RWPE1 (cell line): ENCODE measurements around the gene TMEM125.

Experiments used
- CTCF ChIA-PET: fragments of 350-600 bp; sonication (Branson Sonifier 250); formaldehyde crosslinking; extraction: SDS; loops from one replicate; lab custom pipeline; 2021; lab: Yijun Ruan, JAX
- POLR2A ChIA-PET: fragments of 400-600 bp; formaldehyde crosslinking; extraction: SDS; loops from one replicate; lab custom pipeline; 2020; ENCODE audit warnings: antibody characterized with exemption; ENCODE audit not compliant: low non-redundant PET; lab: Yijun Ruan, JAX
- DNase-seq: peaks from one replicate; pipeline ENCODE4 v3.0.0; 2012; ENCODE audit warnings: low spot score
- H3K27ac ChIP-seq: fragments of 450-650 bp; 2 replicates; pipeline ENCODE4 v1.5.1; 2017
- TF ChIP-seq, protein P1 (sequence below): fragments of 450-650 bp; conservative IDR thresholded peaks from 2 replicates; pipeline ENCODE4 v1.5.1; 2017; ENCODE audit warnings: low read depth, mild to moderate bottlenecking

Gene TMEM125

DNA sequence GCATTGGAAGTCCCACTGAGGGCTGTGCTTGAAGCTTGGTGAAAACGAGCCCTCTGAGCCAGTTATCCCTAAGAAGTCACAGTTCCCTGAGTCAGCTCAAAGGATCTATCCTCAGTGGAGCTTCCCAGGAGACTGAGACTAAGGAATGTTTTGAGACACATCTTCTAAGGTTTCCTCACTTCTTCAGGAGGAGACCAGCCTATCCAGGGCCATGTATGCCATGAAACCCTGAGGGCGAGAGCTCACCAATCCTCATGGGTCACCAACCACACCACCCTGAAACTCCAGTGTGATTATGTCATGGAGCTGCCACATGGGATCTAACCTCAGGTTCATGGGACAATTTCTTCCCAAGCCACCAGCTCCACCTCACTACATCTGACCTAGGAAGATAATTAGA lies 23.4 kb downstream of the TMEM125 start:
- ChIA-PET CTCF (interaction anchor here (3.3 kb wide), 1 partner anchor 8 kb away, joined by 15 read pairs; the partner anchor contains the start of gene C1orf210), POLR2A (no interaction called here)
- no peak for DNase-seq
- no peak overlapping the region for H3K27ac ChIP-seq
- TF ChIP-seq, protein P1, sequence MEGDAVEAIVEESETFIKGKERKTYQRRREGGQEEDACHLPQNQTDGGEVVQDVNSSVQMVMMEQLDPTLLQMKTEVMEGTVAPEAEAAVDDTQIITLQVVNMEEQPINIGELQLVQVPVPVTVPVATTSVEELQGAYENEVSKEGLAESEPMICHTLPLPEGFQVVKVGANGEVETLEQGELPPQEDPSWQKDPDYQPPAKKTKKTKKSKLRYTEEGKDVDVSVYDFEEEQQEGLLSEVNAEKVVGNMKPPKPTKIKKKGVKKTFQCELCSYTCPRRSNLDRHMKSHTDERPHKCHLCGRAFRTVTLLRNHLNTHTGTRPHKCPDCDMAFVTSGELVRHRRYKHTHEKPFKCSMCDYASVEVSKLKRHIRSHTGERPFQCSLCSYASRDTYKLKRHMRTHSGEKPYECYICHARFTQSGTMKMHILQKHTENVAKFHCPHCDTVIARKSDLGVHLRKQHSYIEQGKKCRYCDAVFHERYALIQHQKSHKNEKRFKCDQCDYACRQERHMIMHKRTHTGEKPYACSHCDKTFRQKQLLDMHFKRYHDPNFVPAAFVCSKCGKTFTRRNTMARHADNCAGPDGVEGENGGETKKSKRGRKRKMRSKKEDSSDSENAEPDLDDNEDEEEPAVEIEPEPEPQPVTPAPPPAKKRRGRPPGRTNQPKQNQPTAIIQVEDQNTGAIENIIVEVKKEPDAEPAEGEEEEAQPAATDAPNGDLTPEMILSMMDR: no peak

DNA sequence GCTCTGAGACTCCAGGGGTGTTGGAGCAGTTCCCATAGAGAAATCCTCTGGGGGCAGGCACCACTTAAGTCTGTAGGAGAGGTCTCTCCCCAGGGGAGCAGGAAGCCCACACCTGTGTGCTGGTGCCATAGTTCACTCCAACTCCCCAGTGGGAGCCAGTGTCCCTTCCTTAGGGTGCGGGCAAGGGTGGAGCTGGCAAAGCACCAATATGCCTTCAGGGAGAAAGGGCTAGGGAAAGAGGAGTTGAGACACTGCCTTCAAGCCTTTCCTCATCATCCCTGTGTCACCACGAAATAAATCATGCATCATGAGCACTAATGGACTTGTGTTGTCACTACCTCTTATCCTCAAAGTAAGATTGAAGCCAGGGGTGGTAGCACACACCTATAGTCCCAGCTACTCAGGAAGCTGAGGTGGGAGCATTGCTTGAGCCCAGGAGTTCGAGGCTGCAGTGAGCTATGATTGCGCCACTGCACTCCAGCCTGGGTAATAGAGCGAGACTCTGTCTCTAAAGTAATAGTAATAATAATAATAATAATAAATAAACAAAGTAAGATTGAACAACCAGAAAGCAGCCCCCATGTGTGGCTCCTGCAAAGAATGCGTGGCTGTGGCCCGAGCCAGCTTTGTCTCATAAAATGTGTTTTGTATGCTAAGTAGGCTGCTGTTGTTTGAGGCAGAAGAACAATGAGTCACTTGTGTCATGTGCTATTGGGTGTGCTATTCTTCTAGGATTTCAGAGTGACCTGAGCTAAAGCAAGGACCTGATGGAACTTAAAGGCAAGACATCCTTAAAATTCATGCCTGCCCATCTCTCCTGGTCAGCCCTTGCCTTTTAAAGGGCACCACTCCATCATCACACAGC lies 24.3 kb downstream of the TMEM125 start:
- peak; percentile 29 for DNase-seq
- TF ChIP-seq, protein P1: no peak
- H3K27ac ChIP-seq: 0 out of 2 replicates have a peak overlapping the region, but pooled peaks have one; percentile 7
- ChIA-PET POLR2A (no interaction called here), CTCF (interaction anchor here (3.3 kb wide), 1 partner anchor 9 kb away, joined by 15 read pairs; the partner anchor contains the start of gene C1orf210)

DNA sequence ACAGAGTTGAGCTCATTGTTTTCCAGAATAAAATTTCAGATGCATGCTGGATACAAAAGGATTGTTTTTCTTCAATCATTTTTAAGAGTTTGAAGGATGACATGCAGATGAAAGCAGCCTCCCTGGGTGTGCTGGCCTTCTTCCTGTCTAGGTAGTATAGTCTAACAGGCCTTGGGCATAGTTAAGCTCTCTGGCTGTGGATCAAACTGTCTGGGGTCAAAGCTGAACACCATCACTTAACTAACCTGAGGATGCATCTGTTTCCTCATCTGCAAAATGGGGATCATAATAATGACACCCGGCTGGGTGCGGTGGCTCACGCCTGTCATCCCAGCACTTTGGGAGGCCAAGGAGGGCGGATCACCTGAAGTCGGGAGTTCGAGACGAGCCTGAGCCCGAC lies 25.0 kb downstream of the TMEM125 start:
- POLR2A ChIA-PET: no interaction called here
- no peak overlapping the region for H3K27ac ChIP-seq
- TF ChIP-seq, protein P1: no peak

DNA sequence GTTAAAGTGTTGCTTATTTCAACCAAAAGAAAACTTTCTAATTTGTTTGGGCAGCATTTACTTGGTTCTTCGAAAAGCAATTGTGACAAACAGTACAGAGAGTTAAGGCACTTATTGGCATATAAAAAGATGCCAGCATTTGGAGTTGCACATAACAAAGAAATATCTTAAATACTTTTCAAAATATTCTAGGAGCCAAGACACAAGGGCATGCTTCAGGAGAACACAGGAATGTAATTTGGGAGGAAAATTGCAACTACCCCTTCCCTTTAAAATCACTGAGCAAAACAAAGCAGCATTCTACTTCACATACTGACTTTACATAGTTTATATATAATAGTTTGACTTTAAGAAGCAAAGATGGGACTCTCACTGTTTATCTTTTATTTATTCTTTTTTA lies 26.4 kb downstream of the TMEM125 start:
- DNase-seq: no peak
- ChIA-PET POLR2A (no interaction called here), CTCF (no interaction called here)
- TF ChIP-seq, protein P1: no peak
- H3K27ac ChIP-seq: no peak overlapping the region

More for the DNA sequence above, 25.0 kb downstream of the TMEM125 start:
- CTCF ChIA-PET: interaction anchor here (3.3 kb wide), 1 partner anchor 10 kb away, joined by 15 read pairs; the partner anchor contains the start of gene C1orf210
- DNase-seq: no peak

DNA sequence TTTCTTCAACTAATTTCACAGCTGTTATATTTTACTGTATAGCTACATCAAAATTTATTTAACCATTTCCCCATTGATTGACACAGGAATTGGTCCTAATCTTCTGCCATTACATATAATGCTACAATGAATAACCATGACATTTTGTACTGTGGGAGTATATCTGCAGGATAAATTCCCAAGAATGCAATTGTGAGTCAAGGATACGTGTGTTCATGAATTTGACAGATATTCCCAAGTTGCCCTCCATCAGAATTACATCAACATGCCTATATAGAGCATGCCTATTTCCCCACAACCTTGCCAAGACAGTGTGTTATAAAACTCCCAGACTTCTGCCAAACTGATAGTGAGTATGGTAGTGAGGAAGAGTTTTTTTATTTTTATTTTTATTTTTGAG lies 28.3 kb downstream of the TMEM125 start:
- no peak for DNase-seq
- POLR2A ChIA-PET: no interaction called here
- no peak overlapping the region for H3K27ac ChIP-seq
- CTCF ChIA-PET: interaction anchor here (0.6 kb wide), 1 partner anchor 72 kb away, joined by 7 read pairs; no protein-coding TSS in a partner anchor
- TF ChIP-seq, protein P1: no peak

DNA sequence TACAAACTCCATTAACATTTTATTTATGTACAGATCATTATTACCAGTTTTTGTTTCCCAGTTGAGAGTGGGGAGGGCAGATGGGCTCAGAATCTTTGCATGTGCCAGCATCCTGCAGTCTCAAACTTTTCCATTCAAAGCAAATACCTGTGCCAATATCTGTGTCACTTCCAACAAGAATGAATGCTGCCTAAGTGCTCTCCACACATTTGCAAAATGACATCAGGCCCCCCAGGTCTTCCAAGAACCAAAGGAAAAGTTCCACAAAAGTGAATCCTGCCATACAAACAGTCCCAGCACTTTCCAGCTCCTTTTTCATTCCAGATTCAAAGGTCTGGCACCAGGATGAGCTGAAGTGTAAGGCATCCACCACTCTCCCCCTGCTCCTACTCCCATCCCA lies 29.3 kb downstream of the TMEM125 start:
- TF ChIP-seq, protein P1: no peak
- CTCF ChIA-PET: interaction anchor here (0.6 kb wide), 1 partner anchor 36 kb away, joined by 3 read pairs; no protein-coding TSS in a partner anchor

More for the DNA sequence above, 29.3 kb downstream of the TMEM125 start:
- H3K27ac ChIP-seq: no peak overlapping the region
- no peak for DNase-seq
- POLR2A ChIA-PET: no interaction called here
